Suprapubic skin (tissue), 4 donors: Measurements from ENCODE around the gene HDAC7. TPM values are rescaled to one million over a fixed set of nuclear protein-coding genes. Genes with fewer than 3 reads are reported as not detected.

Experiments used
- DNase-seq, 2 donors: peaks; one replicate each; pipeline ENCODE4 v3.0.0-alpha.2; 2019; ENCODE audit warnings: low spot score in 2 of 2
- H3K27ac ChIP-seq: fragments of 200-600 bp; sonication (generic); one replicate; pipeline ENCODE4 v1.5.1; 2019
- H3K27me3 ChIP-seq: fragments of 200-600 bp; sonication (generic); one replicate; pipeline ENCODE4 v1.5.1; 2019
- H3K36me3 ChIP-seq: fragments of 200-600 bp; sonication (generic); one replicate; pipeline ENCODE4 v1.5.1; 2019
- H3K4me1 ChIP-seq: fragments of 200-600 bp; sonication (generic); one replicate; pipeline ENCODE4 v1.5.1; 2019
- H3K4me3 ChIP-seq: fragments of 200-600 bp; sonication (generic); one replicate; pipeline ENCODE4 v1.5.1; 2019; ENCODE audit warnings: mild to moderate bottlenecking
- H3K9me3 ChIP-seq: fragments of 200-600 bp; sonication (generic); one replicate; pipeline ENCODE4 v1.5.1; 2019
- CTCF ChIP-seq, 2 donors: fragments of 200-600 bp in 1 of 2; fragments of 450-650 bp in 1 of 2; sonication (generic) in 1 of 2; IDR thresholded peaks; one replicate each; pipeline ENCODE4 v1.5.1; 2016 to 2019; ENCODE audit warnings: antibody characterized with exemption in 2 of 2, mild to moderate bottlenecking in 1 of 2, moderate library complexity in 1 of 2
- EP300 ChIP-seq: sonication (generic); formaldehyde crosslinking; IDR thresholded peaks from one replicate; pipeline ENCODE4 v1.6.1; 2017; ENCODE audit warnings: antibody characterized with exemption
- POLR2A ChIP-seq, 2 donors: fragments of 450-650 bp; IDR thresholded peaks; one replicate each; pipeline ENCODE4 v1.6.1; 2017; ENCODE audit warnings: antibody characterized with exemption in 2 of 2, mild to moderate bottlenecking in 2 of 2, moderate library complexity in 2 of 2
- POLR2AphosphoS5 ChIP-seq, 3 donors: sonication (generic); formaldehyde crosslinking; IDR thresholded peaks; one replicate each; pipeline ENCODE4 v1.6.1; 2017; ENCODE audit warnings: antibody characterized with exemption in 3 of 3
- WGBS: methylation state at CpG from one replicate; pipeline ENCODE4 v1.1.5; 2018; 5-methylcytosine and 5-hydroxymethylcytosine counted together
- total RNA-seq, 4 donors: library from RNA; depleted of rRNA; stranded (reverse); fragments of >200 nt; gene quantifications; one replicate each; pipeline ENCODE4 v1.1.0, GENCODE V29; 2016

The HDAC7 gene
- total RNA-seq, 4 donors from 2014 or later = 47.9 to 152 (median 76.2) TPM

- Histone ChIP-seq H3K36me3 (no peaks in the 10 kb centered on the region), H3K27me3 (no peaks in the 10 kb centered on the region), H3K4me3 (no peak overlapping the region), H3K9me3 (no peaks in the 10 kb centered on the region), H3K27ac (peak overlapping the region; percentile 97), H3K4me1 (peaks cover 87% of the 10 kb centered on the region)
- no peak for DNase-seq
- TF ChIP-seq POLR2AphosphoS5 (IDR thresholded peaks at IDR 0.05) (no peak), POLR2A (IDR thresholded peaks at IDR 0.05) (no peak), CTCF (IDR thresholded peaks at IDR 0.05) (no peak), EP300 (no peak)
- WGBS = 91% methylated on average over 5 of the region's 5 CpGs
Measured at GRCh38 chr12:47823422-47824086, 3.9 kb upstream of the HDAC7 start.

GRCh38 chr12:47822863-47823262 is 3.2 kb upstream of the HDAC7 start:
- no peaks in the 10 kb centered on the region for H3K36me3 ChIP-seq
- H3K4me3 ChIP-seq = no peak overlapping the region
- WGBS = 81% methylated on average over 3 of the region's 3 CpGs
- H3K27ac ChIP-seq = peak overlapping the region; percentile 97
- DNase-seq = no peak
- TF ChIP-seq EP300 = no peak
- no peak for TF ChIP-seq CTCF (IDR thresholded peaks at IDR 0.05)
- TF ChIP-seq POLR2AphosphoS5 (IDR thresholded peaks at IDR 0.05) = no peak
- TF ChIP-seq POLR2A (IDR thresholded peaks at IDR 0.05) = no peak
- H3K4me1 ChIP-seq = peaks cover 87% of the 10 kb centered on the region
- H3K27me3 ChIP-seq = no peaks in the 10 kb centered on the region
- H3K9me3 ChIP-seq = no peaks in the 10 kb centered on the region

GRCh38 chr12:47822401-47822800 is 2.7 kb upstream of the HDAC7 start:
- peak overlapping the region; percentile 97 for H3K27ac ChIP-seq
- no peaks in the 10 kb centered on the region for H3K9me3 ChIP-seq
- no peak for DNase-seq
- 39% methylated on average over 2 of the region's 2 CpGs for WGBS
- no peaks in the 10 kb centered on the region for H3K27me3 ChIP-seq
- TF ChIP-seq EP300 (no peak), POLR2A (IDR thresholded peaks at IDR 0.05) (no peak), POLR2AphosphoS5 (IDR thresholded peaks at IDR 0.05) (no peak)
- H3K4me3 ChIP-seq = no peak overlapping the region
- no peaks in the 10 kb centered on the region for H3K36me3 ChIP-seq
- peaks cover 87% of the 10 kb centered on the region for H3K4me1 ChIP-seq

GRCh38 chr12:47821346-47821706 is 1.6 kb upstream of the HDAC7 start:
- 33% methylated on average over 4 of the region's 4 CpGs for WGBS
- peaks cover 87% of the 10 kb centered on the region for H3K4me1 ChIP-seq

GRCh38 chr12:47820631-47821345 is 1.1 kb upstream of the HDAC7 start:
- TF ChIP-seq POLR2AphosphoS5 (IDR thresholded peaks at IDR 0.05) (peak in 2 of 3 donors; percentile 14 to 53), EP300 (no peak), POLR2A (IDR thresholded peaks at IDR 0.05) (peak in 1 of 2 donors; percentile 53), CTCF (IDR thresholded peaks at IDR 0.05) (no peak)
- 19% methylated on average over 13 of the region's 17 CpGs for WGBS
- H3K27me3 ChIP-seq = no peaks in the 10 kb centered on the region
- H3K9me3 ChIP-seq = no peaks in the 10 kb centered on the region
- H3K27ac ChIP-seq = peak overlapping the region; percentile 97
- DNase-seq = peak; percentile 93
- H3K36me3 ChIP-seq = no peaks in the 10 kb centered on the region
- H3K4me3 ChIP-seq = peak overlapping the region; percentile 78
- H3K4me1 ChIP-seq = peaks cover 86% of the 10 kb centered on the region

More at GRCh38 chr12:47821346-47821706, 1.6 kb upstream of the HDAC7 start:
- no peak for DNase-seq
- Histone ChIP-seq H3K4me3 (peak overlapping the region; percentile 78), H3K27ac (peak overlapping the region; percentile 97), H3K9me3 (no peaks in the 10 kb centered on the region), H3K27me3 (no peaks in the 10 kb centered on the region), H3K36me3 (no peaks in the 10 kb centered on the region)
- TF ChIP-seq CTCF (IDR thresholded peaks at IDR 0.05) (no peak), POLR2A (IDR thresholded peaks at IDR 0.05) (no peak), POLR2AphosphoS5 (IDR thresholded peaks at IDR 0.05) (no peak), EP300 (no peak)
